Mesenteric fat pad (tissue), 1 donor: Measurements from ENCODE around the gene COL18A1. TPM values are rescaled to one million over a fixed set of nuclear protein-coding genes. Genes with fewer than 3 reads are reported as not detected.

Source experiments
- DNase-seq: peaks from one replicate; pipeline ENCODE4 v3.0.0-alpha.2; 2020; ENCODE audit warnings: low spot score
- total RNA-seq: library from RNA; stranded (reverse); fragmentation: NEBNext Ultra II Directional; extraction: Animal tissue kit (Norgen Biotek cat#: 25700); gene quantifications from one replicate; pipeline ENCODE4 v1.2.1, GENCODE V29; 2021
- donor health status: DM: yes; HTN: yes; CAD: no.

COL18A1 gene
- total RNA-seq, 1 donor from 2014 or later = 79.8 TPM

DNA sequence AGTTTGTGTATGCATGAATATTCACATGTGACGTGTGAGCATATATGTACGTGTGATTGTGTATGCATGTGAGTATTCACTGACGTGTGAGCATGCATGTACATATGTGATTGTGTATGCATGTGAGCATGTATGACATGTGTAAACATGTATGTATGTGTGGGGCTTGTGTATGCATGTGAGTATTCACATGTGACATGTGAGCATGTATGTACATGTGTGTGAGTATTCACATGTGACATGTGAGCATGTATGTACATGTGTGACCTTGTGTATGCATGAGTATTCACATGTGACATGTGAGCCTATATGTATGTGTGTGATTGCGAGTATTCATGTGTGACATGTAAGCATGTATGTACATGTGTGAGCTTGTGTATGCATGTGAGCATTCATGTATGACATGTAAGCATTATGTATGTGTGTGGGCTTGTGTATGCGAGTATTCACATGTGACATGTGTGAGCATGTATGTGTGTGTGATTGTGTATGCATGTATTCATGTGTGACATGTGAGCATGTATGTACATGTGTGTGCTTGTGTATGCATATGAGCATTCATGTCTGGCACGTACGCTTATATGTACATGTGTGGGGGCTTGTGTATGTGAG is 47.8 kb downstream of the COL18A1 start:
- no peak for DNase-seq

GRCh38 chr21:45453308-45453950 is 48.5 kb downstream of the COL18A1 start:
- DNase-seq = no peak

GRCh38 chr21:45454060-45454925 is 49.3 kb downstream of the COL18A1 start:
- no peak for DNase-seq

GRCh38 chr21:45454926-45455673 is 50.1 kb downstream of the COL18A1 start:
- no peak for DNase-seq

GRCh38 chr21:45455674-45456583 is 51.0 kb downstream of the COL18A1 start:
- no peak for DNase-seq

DNA sequence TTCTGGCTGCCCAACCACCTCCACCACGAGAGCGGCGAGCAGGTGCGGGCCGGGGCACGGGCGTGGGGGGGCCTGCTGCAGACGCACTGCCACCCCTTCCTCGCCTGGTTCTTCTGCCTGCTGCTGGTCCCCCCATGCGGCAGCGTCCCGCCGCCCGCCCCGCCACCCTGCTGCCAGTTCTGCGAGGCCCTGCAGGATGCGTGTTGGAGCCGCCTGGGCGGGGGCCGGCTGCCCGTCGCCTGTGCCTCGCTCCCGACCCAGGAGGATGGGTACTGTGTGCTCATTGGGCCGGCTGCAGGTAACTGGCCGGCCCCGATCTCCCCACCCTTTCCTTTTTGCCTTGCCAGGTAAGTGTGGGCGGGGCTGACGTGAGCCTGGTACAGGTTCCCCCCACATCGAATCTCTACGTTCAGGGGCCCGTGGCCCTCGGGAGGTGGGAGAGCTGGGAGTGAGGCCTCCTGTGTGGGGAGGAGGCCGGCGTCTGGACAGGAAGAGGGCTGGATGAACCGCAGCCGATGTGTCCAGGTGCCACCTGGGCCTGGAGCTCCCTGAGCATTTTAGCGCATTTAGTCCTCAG is 51.7 kb downstream of the COL18A1 start:
- no peak for DNase-seq

DNA sequence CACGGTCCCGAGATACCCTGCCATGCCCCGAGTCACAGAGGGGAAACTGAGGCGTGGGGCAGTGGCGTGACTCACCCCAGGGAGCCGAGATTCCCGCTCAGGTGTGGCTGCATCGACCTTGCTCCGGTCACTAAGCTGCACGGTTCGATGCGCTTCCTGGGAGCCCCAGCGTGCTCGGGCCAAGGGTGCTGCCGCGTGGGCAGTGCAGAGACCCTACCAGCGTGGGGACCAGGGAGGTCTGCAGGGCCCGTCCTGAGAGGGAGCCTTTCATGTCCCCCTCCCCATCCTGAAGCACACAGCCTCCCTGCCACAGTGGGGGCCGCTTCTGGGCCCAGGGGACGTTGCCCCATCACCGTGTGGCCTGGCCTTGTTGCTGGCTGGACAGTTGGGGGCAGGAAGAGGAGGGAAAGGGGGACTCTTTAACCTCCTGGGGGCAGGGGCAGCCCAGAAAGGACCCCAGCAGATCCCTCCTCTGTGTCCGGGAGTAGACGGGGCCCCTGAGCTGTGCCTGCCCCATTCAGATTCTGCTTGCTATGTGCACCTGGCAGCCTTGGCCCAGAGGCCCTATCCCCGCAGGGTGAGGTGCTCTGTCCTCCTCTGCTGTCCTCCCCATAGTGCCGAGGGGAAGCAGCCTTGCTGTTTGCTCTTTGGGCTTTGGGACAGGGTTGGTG is 52.3 kb downstream of the COL18A1 start:
- DNase-seq = no peak

DNA sequence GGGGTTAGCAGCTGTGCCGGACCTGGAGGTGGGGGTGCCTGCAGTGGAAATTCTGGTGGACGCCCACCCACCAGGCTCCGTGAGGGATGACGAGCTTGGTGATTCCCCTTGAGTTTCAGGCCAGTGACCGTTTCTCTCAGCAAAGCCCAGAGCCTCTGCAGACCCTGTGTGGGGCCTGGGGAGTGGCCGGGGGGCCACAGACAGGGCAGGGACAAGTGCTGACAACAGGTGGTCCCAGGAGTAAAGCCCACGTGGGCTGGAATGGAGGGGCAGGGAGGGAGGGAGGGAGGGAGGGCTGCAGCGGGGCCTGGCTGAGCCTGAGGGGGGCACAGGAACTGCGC is 52.8 kb downstream of the COL18A1 start:
- no peak for DNase-seq

GRCh38 chr21:45458281-45459170 is 53.6 kb downstream of the COL18A1 start:
- no peak for DNase-seq

DNA sequence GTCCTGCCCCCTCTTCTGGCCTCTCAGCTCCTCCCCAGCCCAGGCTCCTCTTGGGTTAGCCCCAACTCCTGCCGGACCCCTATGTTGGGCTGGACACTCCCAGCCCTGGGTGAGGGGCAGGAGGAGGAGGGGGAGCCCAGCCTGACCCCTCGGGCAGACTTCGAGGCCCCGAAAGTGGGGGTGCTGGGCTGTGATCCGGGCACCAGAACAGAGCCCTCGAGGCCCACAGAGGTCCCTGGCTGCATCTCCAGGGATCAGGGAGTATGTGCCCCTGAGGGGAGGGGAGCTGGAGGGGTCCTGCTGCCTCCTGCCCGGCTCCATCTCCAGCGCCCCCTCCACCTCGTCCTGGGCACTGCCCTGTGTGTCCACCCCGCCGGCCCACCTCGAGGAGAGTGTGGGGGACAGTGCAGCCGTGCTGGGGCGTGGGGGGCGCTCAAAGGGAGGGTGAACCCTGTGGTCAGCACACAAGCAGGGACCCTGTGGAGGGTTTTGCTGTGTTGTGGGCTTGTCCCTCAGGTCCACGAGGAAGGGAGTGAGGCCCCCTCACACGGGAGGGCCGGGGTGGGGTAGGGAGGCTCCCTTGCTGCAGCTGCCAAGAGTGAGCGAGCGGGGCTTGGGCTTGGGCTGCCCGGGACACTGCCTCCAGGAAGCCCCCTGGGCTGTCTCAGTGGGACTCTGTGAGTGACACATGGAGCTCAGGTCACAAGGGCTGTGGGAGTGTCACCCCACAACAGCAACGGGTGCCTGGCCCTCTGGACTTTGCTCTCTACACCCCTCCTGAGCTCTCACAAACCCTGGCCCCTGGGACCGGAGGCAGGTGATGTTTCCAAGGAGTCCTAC is 54.4 kb downstream of the COL18A1 start:
- no peak for DNase-seq

GRCh38 chr21:45460011-45460565 is 55.1 kb downstream of the COL18A1 start:
- no peak for DNase-seq

- no peak for DNase-seq
Measured at GRCh38 chr21:45460611-45461368, 55.8 kb downstream of the COL18A1 start.

DNA sequence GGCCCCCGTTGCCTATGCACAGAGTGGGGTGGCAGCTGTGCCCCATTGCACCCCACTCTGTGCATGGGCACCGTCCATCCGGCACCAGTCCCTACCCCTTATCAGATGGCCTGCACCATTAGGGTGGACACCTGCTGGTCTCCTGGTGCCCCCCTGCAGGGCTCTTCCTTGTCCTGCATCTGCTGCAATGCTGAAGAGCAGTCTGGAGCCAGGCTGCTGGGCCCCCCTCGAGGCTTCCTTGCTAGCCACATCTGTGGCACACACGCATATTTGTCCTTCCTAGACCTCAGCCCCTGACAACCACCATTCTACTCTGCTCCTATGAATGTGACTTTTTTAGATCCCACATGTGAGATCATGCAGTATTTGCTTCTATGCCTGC is 56.4 kb downstream of the COL18A1 start:
- no peak for DNase-seq

- no peak for DNase-seq
Measured at GRCh38 chr21:45461806-45462341, 56.9 kb downstream of the COL18A1 start.

DNA sequence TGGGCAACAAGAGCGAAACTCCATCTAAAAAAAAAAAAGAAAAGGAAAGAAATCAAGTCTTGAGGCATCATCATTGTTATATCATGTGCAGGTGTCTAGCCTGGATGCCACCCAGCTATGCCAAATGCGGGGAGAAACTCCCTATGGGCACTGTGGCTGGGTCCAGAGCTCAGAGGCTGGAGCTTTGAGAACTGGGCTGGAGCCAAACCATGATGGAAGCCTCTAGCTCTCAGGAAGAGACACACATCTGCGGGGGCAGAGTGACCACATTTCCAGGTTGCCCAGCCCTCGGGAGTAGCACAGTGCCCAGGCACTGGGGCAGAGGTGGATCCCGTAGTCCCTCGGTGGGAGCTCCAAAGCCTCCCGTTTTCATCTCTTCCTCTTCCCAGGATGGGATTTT is 58.9 kb downstream of the COL18A1 start:
- no peak for DNase-seq

- no peak for DNase-seq
Measured at GRCh38 chr21:45464309-45464708, 59.3 kb downstream of the COL18A1 start.
